NCI-H69 (cell line): Measurements from ENCODE around the gene TUBG2.

Experiments
- DNase-seq: peaks from one replicate; lab custom pipeline; 2025; lab: John Stamatoyannopoulos, UW

TUBG2 gene

GRCh38 chr17:42677012-42677857 is 18.2 kb downstream of the TUBG2 start:
- peak; percentile 100 for DNase-seq

GRCh38 chr17:42677921-42678781 is 19.1 kb downstream of the TUBG2 start:
- DNase-seq: peak; percentile 97

DNA sequence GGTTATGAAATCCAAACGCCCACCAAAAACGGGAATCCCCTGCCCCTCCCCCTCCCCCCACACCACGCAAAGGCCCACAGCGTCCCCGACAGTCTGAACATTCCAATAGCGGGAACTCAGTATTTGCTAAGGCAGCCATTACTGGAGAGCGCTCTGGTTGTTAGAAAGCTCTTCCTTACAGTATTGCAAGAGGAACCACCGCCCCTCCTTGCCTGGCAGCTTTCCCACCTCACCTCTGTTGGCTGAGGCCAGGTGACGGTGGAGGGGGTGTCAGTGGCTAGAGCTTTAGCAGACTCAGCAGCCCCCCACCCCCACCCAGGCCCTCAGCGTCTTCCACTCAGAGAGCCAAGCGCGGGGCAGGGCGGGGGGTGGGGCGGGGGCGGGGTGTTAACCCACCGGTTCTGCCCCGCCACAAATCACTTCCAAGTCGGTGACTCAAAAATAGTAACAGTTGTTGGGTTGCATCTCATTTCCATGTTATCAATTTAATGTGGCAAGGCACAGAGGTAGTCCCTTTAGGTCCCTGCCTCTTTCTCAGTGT is 19.9 kb downstream of the TUBG2 start:
- peak; percentile 94 for DNase-seq

- DNase-seq: peak; percentile 94
Measured at GRCh38 chr17:42679492-42680330, 20.6 kb downstream of the TUBG2 start.

DNA sequence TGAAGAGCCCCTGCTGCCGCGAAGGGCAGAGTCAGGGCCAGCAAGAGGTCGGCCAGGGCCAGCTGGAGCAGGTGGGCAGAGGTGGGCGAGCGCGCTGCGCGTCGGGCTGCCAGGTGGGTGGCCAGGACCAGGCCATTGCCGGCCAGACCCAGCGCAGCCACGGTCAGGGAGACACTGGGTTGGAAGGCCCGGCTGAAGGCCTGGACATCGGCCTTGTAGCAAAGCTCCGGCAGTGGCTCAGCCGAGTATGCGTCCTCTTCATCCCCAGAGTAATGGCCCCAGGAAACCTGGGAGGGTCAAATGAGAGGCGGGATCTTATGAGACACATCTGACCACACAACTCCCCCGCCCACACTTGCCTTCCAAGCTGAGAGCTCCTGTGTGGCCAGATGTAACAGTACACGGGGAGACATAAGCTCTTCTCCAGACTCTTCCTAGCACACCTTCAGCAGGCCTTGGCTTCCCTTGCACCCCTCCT is 21.3 kb downstream of the TUBG2 start:
- DNase-seq: peak; percentile 30

DNA sequence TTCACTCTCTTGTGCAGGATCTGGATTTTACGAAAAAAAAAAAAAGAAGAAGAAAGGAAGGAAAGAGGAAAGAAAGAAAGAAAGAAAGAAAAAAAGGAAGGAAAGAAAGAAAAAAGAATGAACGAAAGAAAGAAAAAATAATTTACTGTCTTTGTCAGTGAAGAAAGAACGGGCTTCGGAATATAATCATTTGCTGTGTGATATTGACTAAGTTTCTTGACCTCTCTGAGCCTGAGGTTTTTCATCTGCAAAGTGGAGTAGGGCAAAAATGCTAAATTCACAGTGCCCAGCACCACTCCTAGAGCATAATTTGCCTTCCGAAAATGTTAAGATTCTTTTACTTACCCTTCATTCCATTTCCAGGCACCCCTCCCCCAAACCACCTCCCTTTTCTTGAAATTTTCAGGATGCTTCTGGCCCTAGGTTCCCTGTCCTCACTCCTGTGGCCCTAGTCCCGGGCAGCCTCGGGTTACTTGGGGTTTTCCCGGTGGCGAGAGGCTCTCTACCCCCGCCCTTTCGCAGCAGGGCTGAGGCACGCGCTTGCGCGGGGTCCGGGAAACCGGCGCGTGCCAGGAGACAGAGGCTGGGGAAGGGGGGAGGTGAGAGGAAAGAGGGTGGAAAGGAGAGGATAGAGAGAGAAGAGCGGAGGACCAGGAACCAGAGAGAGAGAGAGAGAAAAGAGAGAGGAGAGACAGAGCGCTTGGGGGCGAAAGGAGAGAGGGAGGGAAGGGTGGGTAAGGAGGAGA is 23.1 kb downstream of the TUBG2 start, which contains the start of gene CNTNAP1:
TSS of gene CNTNAP1 (plus strand) at position 556 of the 746 bp plus-strand sequence. CDS start 299 bp downstream, outside the sequence.
- DNase-seq: peak; percentile 91

- peak; percentile 83 for DNase-seq
Measured at GRCh38 chr17:42682722-42683403, 23.8 kb downstream of the TUBG2 start.

DNA sequence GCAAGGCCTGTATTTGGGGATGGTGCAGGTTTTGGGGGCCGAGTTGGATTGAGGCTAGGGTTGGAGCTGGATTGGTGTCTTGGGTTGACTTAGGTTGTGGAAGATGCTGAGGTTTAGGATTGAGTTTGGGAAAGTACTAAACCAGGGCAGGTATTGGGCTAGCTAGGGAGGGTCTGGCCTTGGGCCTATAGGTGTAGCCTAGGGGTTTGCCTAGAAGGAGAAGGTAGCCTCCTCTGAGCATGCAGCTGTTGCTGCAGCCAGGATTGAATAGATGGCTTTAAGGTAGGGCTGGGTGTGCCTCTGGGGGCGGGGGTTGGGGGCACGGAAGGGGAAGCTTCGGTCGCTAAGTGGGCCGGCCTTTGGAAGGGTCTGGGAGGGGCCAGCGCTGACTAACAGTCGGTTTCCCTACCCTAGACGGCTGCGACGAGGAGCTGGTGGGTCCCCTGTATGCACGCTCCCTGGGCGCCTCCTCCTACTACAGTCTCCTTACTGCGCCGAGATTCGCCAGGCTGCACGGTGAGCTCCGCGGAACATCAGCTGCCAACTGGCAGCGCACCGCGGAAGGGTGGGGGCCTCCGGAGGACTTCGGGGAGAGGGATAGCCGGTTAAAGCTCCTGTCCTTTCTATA is 24.4 kb downstream of the TUBG2 start:
- no peak for DNase-seq

- no peak for DNase-seq
Measured at GRCh38 chr17:42684929-42685556, 26.0 kb downstream of the TUBG2 start.

DNA sequence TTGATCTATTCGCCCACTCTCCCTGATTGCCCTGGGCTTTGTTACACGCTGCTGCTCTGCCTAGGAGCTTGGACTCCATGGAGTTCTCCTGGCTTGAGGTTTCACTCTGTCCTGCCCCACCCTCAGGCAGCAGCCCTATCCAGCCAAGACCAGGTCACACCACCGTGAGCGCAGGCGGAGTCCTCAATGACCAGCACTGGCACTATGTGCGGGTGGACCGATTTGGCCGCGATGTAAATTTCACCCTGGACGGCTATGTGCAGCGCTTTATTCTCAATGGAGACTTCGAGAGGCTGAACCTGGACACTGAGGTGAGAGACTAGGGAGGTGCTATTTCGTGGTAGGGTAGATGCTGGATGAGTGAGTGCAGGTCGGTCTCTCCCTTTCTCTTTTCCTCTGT is 26.7 kb downstream of the TUBG2 start:
- DNase-seq: no peak

DNA sequence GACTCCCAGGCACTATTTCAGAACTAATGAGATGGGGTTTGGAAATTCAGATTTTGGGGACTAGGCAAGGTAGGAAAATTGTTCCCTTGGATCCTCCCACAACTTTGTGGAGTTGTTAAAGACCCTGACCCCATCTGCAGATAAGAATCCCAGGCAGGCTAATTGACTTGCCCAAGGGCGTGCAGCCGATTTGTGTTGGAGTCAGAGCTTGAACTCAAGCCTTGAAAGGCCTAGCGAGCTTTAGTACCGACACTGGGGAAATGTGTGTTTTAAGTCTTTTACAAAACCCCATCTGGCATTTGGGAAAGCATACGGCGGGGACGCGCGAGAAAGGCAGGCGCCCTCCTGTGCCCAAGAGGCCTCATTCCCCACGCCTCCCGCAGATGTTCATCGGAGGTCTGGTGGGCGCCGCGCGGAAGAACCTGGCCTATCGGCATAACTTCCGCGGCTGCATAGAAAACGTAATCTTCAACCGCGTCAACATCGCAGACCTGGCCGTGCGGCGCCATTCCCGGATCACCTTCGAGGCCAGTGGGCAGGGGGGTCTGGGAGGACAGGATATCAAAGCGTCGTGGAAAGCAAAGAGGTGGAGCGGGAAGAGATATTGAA is 27.5 kb downstream of the TUBG2 start:
- DNase-seq: no peak

GRCh38 chr17:42687707-42688320 is 28.7 kb downstream of the TUBG2 start:
- no peak for DNase-seq

- no peak for DNase-seq
Measured at GRCh38 chr17:42690596-42690995, 31.5 kb downstream of the TUBG2 start.

GRCh38 chr17:42691021-42691545 is 32.0 kb downstream of the TUBG2 start:
- DNase-seq: no peak

DNA sequence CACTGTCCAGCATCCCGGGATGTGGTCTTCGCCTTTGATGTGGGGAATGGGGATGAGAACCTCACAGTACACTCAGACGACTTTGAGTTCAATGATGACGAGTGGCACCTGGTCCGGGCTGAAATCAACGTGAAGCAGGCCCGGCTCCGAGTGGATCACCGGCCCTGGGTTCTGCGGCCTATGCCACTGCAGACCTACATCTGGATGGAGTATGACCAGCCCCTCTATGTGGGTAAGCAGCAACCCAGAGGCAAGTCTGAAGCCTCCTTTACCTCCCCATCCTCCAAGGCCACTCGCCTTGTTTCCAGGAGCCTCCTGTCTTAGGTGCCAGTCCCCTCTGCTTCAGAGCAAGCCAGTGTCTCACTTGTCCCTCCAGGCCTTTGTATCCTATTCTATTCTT is 33.4 kb downstream of the TUBG2 start:
- DNase-seq: no peak

- DNase-seq: no peak
Measured at GRCh38 chr17:42694524-42694923, 35.4 kb downstream of the TUBG2 start.

- no peak for DNase-seq
Measured at GRCh38 chr17:42695500-42695899, 36.4 kb downstream of the TUBG2 start.
